Cardiac fibroblast (primary cell): Measurements from ENCODE around the gene ZNF638.

Experiments used
- DNase-seq, 2 donors: peaks; one replicate each; pipeline versions ENCODE4 v3.0.0 to v3.0.0-alpha.2; 2010; ENCODE audit warnings: low read depth in 2 of 2
- H3K4me3 ChIP-seq, 2 donors: replicated peaks in 1 of 2; 1 replicate in 1 of 2; 2 replicates in 1 of 2; pipeline ENCODE4 v1.5.1; 2011; ENCODE audit warnings: low read depth in 2 of 2, low read length in 2 of 2, mild to moderate bottlenecking in 2 of 2, moderate library complexity in 1 of 2
- CTCF ChIP-seq: IDR thresholded peaks from one replicate; pipeline ENCODE4 v1.5.1; 2011; ENCODE audit warnings: low read depth, mild to moderate bottlenecking, low read length, inconsistent platforms

ZNF638 gene

DNA sequence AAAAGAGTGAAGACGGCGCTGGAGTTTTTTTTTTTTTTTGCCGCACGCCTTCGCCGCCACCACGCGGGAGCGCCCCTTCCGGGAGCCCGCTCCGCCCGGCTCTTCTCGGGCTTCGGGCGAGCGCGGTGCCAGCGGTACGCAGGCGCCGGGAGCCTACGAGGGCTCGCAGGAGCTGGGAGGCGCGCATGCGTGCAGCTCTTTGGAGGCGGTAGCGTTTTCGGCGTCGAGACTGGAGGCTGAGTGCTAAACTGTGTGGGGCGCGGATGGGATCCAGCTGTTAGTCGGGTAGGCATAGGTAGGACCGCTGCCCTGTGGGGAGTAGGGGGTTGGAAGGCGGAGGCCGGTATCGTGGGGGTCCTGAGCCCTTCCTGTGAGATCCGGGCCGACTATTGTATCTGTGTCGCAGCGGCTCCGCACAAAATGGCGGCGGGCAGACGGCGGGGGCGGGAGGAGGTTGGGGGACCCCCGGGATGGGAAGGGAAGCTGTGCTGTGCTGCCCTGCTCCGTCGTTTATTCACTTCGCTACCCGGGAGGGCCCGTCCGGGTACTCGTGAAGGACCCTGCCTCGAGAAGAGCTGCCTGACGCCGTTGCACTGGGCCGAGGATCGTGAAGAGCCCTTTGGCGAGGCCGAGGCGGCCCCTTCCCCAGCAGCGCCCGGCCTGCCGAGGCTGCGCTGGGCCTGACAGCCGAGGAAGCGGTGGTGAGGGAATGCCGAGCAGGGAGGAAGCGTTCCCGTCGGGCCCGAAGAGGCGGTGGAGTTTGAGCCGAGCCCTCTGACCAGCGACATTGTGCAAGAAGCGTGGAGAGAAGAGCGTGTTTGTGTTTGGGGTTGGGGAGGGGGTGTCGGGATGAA, at the start of gene ZNF638:
Gene ZNF638, plus strand, starts transcription at position 202 of the 854 bp plus-strand sequence. CDS start 17,173 bp downstream, outside the sequence.
- H3K4me3 ChIP-seq: peak within 1 kb of the TSS; percentile 93 to 98
- DNase-seq: peak; percentile 93 to 96
- peak; percentile 46 for TF ChIP-seq CTCF

- peak in 1 of 2 donors; percentile 6 for DNase-seq
Measured at GRCh38 chr2:71281950-71282349, 49.6 kb upstream of the ZNF638 start.

GRCh38 chr2:71282493-71282892, 49.1 kb upstream of the ZNF638 start:
- H3K4me3 ChIP-seq: no peak overlapping the region
- TF ChIP-seq CTCF: no peak
- DNase-seq: peak; percentile 6 to 7

More at GRCh38 chr2:71281950-71282349, 49.6 kb upstream of the ZNF638 start:
- TF ChIP-seq CTCF: no peak
- no peak overlapping the region for H3K4me3 ChIP-seq

DNA sequence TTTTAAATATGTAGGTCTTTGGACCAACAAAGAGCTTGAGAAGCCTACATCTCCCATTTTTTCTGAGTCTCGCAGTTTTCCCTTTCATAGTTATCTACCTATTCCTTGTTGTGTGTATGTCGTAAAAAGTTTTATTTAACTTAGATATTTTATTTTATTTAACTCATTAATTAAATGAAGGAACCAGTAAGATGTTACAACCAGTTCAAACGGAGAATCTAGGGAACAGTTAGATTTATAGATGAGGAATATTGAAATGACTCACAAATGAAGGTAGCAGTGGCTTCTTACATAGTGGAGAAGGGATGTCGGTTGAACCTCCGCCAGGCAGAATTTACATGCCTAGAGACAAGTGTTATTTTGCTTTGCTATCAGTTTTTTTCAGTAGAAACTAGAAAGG, 48.5 kb upstream of the ZNF638 start:
- DNase-seq: no peak
- H3K4me3 ChIP-seq: no peak overlapping the region
- no peak for TF ChIP-seq CTCF

DNA sequence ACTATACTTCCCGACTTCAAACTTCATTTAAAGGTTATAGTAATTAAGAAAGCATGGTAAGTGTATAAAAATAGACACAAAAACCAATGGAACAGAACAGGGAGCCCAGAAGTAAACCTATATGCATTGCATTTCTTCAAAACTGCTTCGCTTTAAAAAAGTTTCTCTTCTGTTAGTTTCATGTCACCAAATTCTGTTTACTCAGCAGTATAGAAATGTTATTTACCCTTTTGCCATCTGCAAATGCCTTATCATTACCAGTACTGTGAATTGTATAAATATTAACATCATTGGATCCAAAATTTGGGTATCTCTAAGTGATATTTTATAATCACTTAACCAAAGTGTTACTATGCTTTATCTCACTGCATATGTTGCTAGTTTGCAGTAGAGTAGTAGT, 45.9 kb upstream of the ZNF638 start:
- H3K4me3 ChIP-seq: no peak overlapping the region
- no peak for DNase-seq
- no peak for TF ChIP-seq CTCF

DNA sequence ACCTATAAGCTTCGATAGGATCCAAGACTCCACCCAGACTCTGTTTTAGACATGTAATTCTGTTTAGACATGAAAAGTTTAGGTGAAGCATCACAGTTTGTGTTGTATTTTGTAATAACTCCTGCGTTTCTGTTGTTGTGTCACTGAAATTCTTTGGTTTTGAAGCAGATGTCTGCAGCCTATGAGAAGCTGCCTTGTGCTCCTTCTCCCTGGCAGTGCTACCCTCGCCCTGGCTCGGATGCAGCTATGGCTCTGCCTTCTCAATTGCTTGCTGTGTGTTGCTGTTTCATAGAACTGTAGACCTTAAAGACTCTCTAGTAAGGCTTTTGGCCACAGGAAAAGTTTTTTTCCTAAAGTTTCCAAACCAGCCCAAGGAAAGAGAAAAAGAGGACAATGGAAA, 40.2 kb upstream of the ZNF638 start:
- DNase-seq: no peak
- H3K4me3 ChIP-seq: no peak overlapping the region
- TF ChIP-seq CTCF: no peak
